ENCODE data around the gene PLA2G1B.

DNA sequence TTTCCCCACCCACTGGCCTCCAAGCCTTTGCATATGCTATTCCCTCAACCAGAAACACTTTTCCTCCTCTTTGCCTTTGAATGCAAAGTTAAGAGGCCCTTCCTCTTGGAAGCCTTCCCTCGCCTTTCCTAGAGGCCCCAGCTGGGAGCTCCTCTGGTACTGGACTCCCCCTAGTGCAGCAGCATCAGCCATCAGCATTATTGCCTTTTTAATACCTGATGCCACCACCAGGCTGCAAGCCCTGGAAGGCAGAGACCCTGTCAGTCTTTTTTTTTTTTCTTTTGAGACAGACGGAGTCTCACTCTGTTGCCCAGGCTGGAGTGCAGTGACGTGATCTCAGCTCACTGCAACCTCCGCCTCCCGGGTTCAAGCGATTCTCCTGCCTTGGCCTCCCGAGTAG, 19.1 kb upstream of the PLA2G1B start:
- TF ChIP-seq, protein P1, sequence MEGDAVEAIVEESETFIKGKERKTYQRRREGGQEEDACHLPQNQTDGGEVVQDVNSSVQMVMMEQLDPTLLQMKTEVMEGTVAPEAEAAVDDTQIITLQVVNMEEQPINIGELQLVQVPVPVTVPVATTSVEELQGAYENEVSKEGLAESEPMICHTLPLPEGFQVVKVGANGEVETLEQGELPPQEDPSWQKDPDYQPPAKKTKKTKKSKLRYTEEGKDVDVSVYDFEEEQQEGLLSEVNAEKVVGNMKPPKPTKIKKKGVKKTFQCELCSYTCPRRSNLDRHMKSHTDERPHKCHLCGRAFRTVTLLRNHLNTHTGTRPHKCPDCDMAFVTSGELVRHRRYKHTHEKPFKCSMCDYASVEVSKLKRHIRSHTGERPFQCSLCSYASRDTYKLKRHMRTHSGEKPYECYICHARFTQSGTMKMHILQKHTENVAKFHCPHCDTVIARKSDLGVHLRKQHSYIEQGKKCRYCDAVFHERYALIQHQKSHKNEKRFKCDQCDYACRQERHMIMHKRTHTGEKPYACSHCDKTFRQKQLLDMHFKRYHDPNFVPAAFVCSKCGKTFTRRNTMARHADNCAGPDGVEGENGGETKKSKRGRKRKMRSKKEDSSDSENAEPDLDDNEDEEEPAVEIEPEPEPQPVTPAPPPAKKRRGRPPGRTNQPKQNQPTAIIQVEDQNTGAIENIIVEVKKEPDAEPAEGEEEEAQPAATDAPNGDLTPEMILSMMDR (IDR thresholded peaks at IDR 0.05): no peak
- TF ChIP-seq POLR2A (IDR thresholded peaks at IDR 0.05): no peak

Data from lower leg skin (tissue), 3 donors.